Neuronal stem cell (in vitro differentiated cells): Measurements from ENCODE around the gene SLC35C1.
A peak's percentile ranks its signal among the peaks of the same experiment; 100 is the strongest.

Source experiments
- DNase-seq: peaks from one replicate; pipeline ENCODE4 v3.0.0-alpha.2; 2013; ENCODE audit warnings: low spot score
- H2AFZ ChIP-seq: one replicate; pipeline ENCODE4 v1.6.1; 2013; ENCODE audit warnings: mild to moderate bottlenecking, low read length, inconsistent platforms
- H2AK5ac ChIP-seq: 2 replicates; pipeline ENCODE4 v1.6.1; 2013; ENCODE audit warnings: low read depth, mild to moderate bottlenecking, inconsistent platforms, low read length, moderate library complexity, mixed read lengths
- H2BK120ac ChIP-seq: 2 replicates; pipeline ENCODE4 v1.6.1; 2013; ENCODE audit warnings: low read depth, mild to moderate bottlenecking, inconsistent platforms, low read length, moderate library complexity, mixed read lengths
- H2BK12ac ChIP-seq: one replicate; pipeline ENCODE4 v1.6.1; 2013; ENCODE audit warnings: low read length, inconsistent platforms
- H2BK15ac ChIP-seq: 2 replicates; pipeline ENCODE4 v1.6.1; 2013; ENCODE audit warnings: mild to moderate bottlenecking, low read length, inconsistent platforms, mixed read lengths
- H2BK5ac ChIP-seq: one replicate; pipeline ENCODE4 v1.6.1; 2013; ENCODE audit warnings: inconsistent platforms, mild to moderate bottlenecking, low read length, moderate library complexity
- H3K14ac ChIP-seq: one replicate; pipeline ENCODE4 v1.6.1; 2013; ENCODE audit warnings: low read length, inconsistent platforms
- H3K18ac ChIP-seq: 2 replicates; pipeline ENCODE4 v1.6.1; 2013; ENCODE audit warnings: low read length, inconsistent platforms
- H3K23ac ChIP-seq: 2 replicates; pipeline ENCODE4 v1.6.1; 2013; ENCODE audit warnings: low read depth, mild to moderate bottlenecking, mixed read lengths, low read length, inconsistent platforms; ENCODE audit not compliant: poor library complexity
- H3K27ac ChIP-seq: replicated peaks from 3 replicates; pipeline ENCODE4 v1.5.1; 2013; ENCODE audit warnings: low read length, inconsistent platforms
- H3K27me3 ChIP-seq, 3 experiments: 2 replicates each; pipeline ENCODE4 v1.6.1; 2013; ENCODE audit warnings: low read length in 3 of 3, mild to moderate bottlenecking in 2 of 3, inconsistent platforms in 1 of 3, low read depth in 1 of 3, mixed read lengths in 1 of 3, moderate library complexity in 1 of 3; ENCODE audit not compliant: control insufficient read depth in 3 of 3, insufficient read depth in 3 of 3
- H3K36me3 ChIP-seq, 2 donors: replicated peaks in 1 of 2; 2 replicates each; pipeline ENCODE4 v1.6.1; 2013; ENCODE audit warnings: low read length in 2 of 2; ENCODE audit not compliant: control insufficient read depth in 2 of 2, insufficient read depth in 2 of 2
- H3K4ac ChIP-seq: 2 replicates; pipeline ENCODE4 v1.6.1; 2013; ENCODE audit warnings: inconsistent platforms, mild to moderate bottlenecking, low read length, moderate library complexity
- H3K4me1 ChIP-seq, 2 donors: 1 replicate in 1 of 2; 2 replicates in 1 of 2; pipeline ENCODE4 v1.6.1; 2013; ENCODE audit warnings: low read length in 2 of 2, low read depth in 1 of 2; ENCODE audit not compliant: control insufficient read depth in 2 of 2, insufficient read depth in 1 of 2
- H3K4me2 ChIP-seq: one replicate; pipeline ENCODE4 v1.6.1; 2013; ENCODE audit warnings: mild to moderate bottlenecking, low read length, inconsistent platforms; ENCODE audit not compliant: insufficient read depth, poor library complexity, severe bottlenecking
- H3K4me3 ChIP-seq, 2 donors: 2 replicates each; pipeline ENCODE4 v1.5.1; 2013; ENCODE audit warnings: low read length in 2 of 2, mild to moderate bottlenecking in 2 of 2, inconsistent platforms in 1 of 2, moderate library complexity in 1 of 2
- H3K79me1 ChIP-seq: one replicate; pipeline ENCODE4 v1.6.1; 2013; ENCODE audit warnings: low read depth, mild to moderate bottlenecking, inconsistent platforms, low read length, moderate library complexity
- H3K9ac ChIP-seq: one replicate; pipeline ENCODE4 v1.6.1; 2013; ENCODE audit warnings: mild to moderate bottlenecking, low read depth, low read length, inconsistent platforms; ENCODE audit not compliant: poor library complexity
- H3K9me3 ChIP-seq, 2 donors: replicated peaks in 1 of 2; 2 replicates each; pipeline versions ENCODE3 to v1.6.1; 2013; ENCODE audit warnings: low read length in 2 of 2, mild to moderate bottlenecking in 2 of 2, inconsistent platforms in 1 of 2, low read depth in 1 of 2, mixed read lengths in 1 of 2, moderate library complexity in 1 of 2; ENCODE audit not compliant: control insufficient read depth in 2 of 2, insufficient read depth in 1 of 2
- H4K8ac ChIP-seq: one replicate; pipeline ENCODE4 v1.6.1; 2013; ENCODE audit warnings: low read depth, mild to moderate bottlenecking, inconsistent platforms, low read length, moderate library complexity
- H4K91ac ChIP-seq: one replicate; pipeline ENCODE4 v1.6.1; 2013; ENCODE audit warnings: low read length, low read depth, mild to moderate bottlenecking, inconsistent platforms; ENCODE audit not compliant: poor library complexity
- WGBS, 2 donors: extraction: QIAGEN DNeasy Blood & Tissue Kit; methylation state at CpG; one replicate each; pipeline ENCODE4 v1.1.7; 2013; ENCODE audit warnings: missing lambda C conversion rate in 2 of 2, mixed read lengths in 1 of 2; ENCODE audit not compliant: insufficient read length in 2 of 2, insufficient replicate concordance in 1 of 2; ENCODE audit errors: extremely low coverage in 2 of 2; 5-methylcytosine and 5-hydroxymethylcytosine counted together

The SLC35C1 gene

DNA sequence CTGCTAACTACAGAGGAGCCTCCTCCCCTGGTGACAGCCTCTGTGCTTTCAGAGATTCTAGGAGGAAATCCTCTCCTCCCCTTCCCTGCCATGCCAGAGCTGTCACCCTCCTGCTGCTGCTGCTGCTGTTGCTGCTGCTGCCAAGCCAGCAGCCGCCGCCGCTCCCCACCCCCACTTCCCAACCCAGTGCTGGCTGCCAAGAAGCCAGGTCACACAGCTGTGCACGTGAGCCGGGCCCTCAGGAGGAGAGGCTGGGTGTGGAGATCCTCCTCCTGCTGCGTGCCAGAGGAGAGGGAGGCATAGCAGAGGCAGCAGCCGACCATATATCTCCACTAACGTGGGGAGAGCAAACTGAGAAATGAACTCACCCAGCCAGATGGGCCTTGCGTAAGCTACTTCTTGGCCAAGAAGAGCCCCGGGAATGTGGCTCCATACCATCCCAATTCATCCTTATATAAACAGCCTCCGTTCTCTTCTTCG is 54.8 kb downstream of the SLC35C1 start:
- H2AFZ ChIP-seq, result no peak overlapping the region
- no peak overlapping the region for H3K4ac ChIP-seq
- peak overlapping the region; percentile 36 for H3K23ac ChIP-seq
- H3K79me1 ChIP-seq, result no peaks in the 10 kb centered on the region
- H4K8ac ChIP-seq, result no peak overlapping the region
- no peak overlapping the region for H2BK12ac ChIP-seq
- H3K27ac ChIP-seq, result no peak overlapping the region
- H3K9ac ChIP-seq, result no peak overlapping the region
- no peaks in the 10 kb centered on the region for H3K27me3 ChIP-seq
- no peak overlapping the region for H3K4me3 ChIP-seq
- H3K4me2 ChIP-seq, result peak overlapping the region; percentile 2
- H2BK5ac ChIP-seq, result no peak overlapping the region
- peak overlapping the region; percentile 9 for H3K18ac ChIP-seq
- no peaks in the 10 kb centered on the region for H3K9me3 ChIP-seq
- WGBS, 2 donors, result no CpG with 5 or more reads among the region's 12 CpGs
- no peak overlapping the region for H2BK15ac ChIP-seq
- H3K4me1 ChIP-seq, result peaks cover 0 to 7% of the 10 kb centered on the region in 2 donors
- no peak overlapping the region for H2AK5ac ChIP-seq
- no peak overlapping the region for H4K91ac ChIP-seq
- H3K14ac ChIP-seq, result no peak overlapping the region
- H3K36me3 ChIP-seq, result peaks cover 14 to 81% of the 10 kb centered on the region in 2 donors
- no peak overlapping the region for H2BK120ac ChIP-seq
- DNase-seq, result no peak

DNA sequence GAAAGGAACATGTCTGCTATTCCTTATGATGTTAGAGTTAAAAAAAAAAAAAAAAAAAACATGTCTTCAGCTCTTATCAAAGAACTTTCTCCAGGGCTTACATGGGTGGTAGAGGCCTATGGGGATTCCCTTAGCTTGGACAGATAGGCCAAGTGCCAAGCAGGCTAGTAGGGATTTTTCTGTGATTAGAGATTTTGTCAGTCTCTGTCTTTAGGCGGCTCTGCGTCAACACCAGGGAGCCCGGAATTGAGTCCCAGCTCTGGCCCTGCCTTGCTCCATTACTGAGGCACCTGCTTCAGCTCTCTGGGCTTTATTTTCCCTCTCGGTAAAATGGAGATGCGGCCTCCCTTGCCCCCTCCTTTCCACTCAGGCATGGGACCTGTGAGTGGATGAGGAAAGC is 55.4 kb downstream of the SLC35C1 start:
- DNase-seq, result no peak
- Histone ChIP-seq H3K9me3 (no peaks in the 10 kb centered on the region), H3K4ac (no peak overlapping the region), H3K18ac (no peak overlapping the region), H4K8ac (no peak overlapping the region), H4K91ac (no peak overlapping the region), H2BK120ac (no peak overlapping the region), H3K4me3 (no peak overlapping the region), H2BK15ac (no peak overlapping the region), H3K27ac (no peak overlapping the region), H3K4me2 (no peak overlapping the region), H2BK12ac (no peak overlapping the region), H3K4me1 (peaks cover 0 to 7% of the 10 kb centered on the region in 2 donors), H3K14ac (no peak overlapping the region), H3K9ac (no peak overlapping the region), H3K36me3 (peaks cover 15 to 83% of the 10 kb centered on the region in 2 donors), H2AFZ (no peak overlapping the region), H3K27me3 (no peaks in the 10 kb centered on the region), H3K79me1 (no peaks in the 10 kb centered on the region), H2AK5ac (no peak overlapping the region), H3K23ac (no peak overlapping the region), H2BK5ac (no peak overlapping the region)
- WGBS, 2 donors, result no CpG with 5 or more reads among the region's 5 CpGs

DNA sequence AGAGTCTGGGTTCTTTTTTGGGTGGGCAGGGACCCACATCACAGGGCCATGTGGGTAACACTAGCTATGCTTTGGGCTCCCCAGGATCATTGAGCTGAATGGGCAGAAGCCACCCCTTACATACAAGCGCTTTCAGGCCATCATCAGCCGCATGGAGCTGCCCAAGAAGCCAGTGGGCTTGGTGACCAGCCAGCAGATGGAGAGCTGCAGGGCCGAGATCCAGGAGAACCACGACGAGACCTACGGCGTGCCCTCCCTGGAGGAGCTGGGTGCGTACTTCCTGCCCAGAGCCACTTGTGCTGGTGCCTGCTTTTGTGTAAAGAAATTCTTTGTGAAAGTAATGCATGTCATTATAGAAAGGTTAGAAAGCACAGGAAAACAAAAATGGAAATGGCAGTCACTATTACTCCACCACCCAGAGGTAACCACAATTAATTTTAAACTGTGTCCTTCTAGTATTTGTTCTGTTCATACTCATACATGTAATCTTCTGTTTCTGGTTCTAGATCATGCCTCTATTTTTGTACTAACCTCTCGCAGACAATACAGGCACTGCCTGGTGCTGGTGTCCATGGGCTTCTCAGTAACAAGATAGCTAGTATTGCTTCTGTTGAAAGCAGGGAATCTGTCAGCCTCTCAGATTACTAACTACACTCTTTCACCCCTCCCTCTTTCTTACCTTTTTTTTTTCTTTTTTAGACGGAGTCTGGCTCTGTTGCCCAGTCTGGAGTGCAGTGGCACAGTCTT is 56.0 kb downstream of the SLC35C1 start:
- no CpG with 5 or more reads among the region's 10 CpGs for WGBS, 2 donors
- H3K36me3 ChIP-seq, result peaks cover 19 to 79% of the 10 kb centered on the region in 2 donors

More for the DNA sequence above, 56.0 kb downstream of the SLC35C1 start:
- Histone ChIP-seq H3K4me1 (peaks cover 0 to 7% of the 10 kb centered on the region in 2 donors), H4K8ac (no peak overlapping the region), H2AK5ac (no peak overlapping the region), H3K79me1 (no peaks in the 10 kb centered on the region), H2BK12ac (no peak overlapping the region), H4K91ac (no peak overlapping the region), H2BK120ac (no peak overlapping the region), H3K4me2 (no peak overlapping the region), H2AFZ (no peak overlapping the region), H3K14ac (no peak overlapping the region), H2BK15ac (no peak overlapping the region), H3K9me3 (no peaks in the 10 kb centered on the region), H3K27me3 (no peaks in the 10 kb centered on the region), H3K9ac (no peak overlapping the region), H3K4ac (no peak overlapping the region), H3K18ac (no peak overlapping the region), H2BK5ac (no peak overlapping the region), H3K4me3 (peak overlapping the region in 1 of 2 donors; percentile 25), H3K27ac (no peak overlapping the region), H3K23ac (no peak overlapping the region)
- DNase-seq, result no peak
